MCF 10A (cell line): ENCODE data around the gene SNX24. TPM values are rescaled to one million over a fixed set of nuclear protein-coding genes. Genes with fewer than 3 reads are reported as not detected.
A peak's percentile ranks its signal among the peaks of the same experiment; 100 is the strongest.

Experiments used
- BruUV-seq: library from RNA; stranded (reverse); fragments of 400-500 nt; replicated peaks from 2 replicates; lab custom pipeline; 2021; lab: Mats Ljungman, UMichigan
- CTCF ChIA-PET: fragments of 300-600 bp; sonication (Branson Sonifier 250); formaldehyde crosslinking; extraction: SDS; loops from one replicate; lab custom pipeline; 2021; ENCODE audit warnings: antibody characterized with exemption, inconsistent platforms; lab: Yijun Ruan, JAX
- POLR2A ChIA-PET: fragments of 300-600, 350-650 bp; sonication (Branson Sonifier 250); formaldehyde crosslinking; extraction: SDS; loops from one replicate; lab custom pipeline; 2020; ENCODE audit warnings: antibody characterized with exemption, inconsistent platforms; lab: Yijun Ruan, JAX
- DNase-seq: peaks from one replicate; pipeline ENCODE4 v3.0.0-alpha.2; 2018; ENCODE audit not compliant: unreplicated experiment
- H3K27ac Mint-ChIP-seq: one replicate; pipeline ENCODE4 v1.8.0; 2022; ENCODE audit warnings: mild to moderate bottlenecking, low read depth, mixed read lengths; ENCODE audit not compliant: unreplicated experiment
- H3K27me3 Mint-ChIP-seq: one replicate; pipeline ENCODE4 v1.8.0; 2022; ENCODE audit warnings: mixed read lengths; ENCODE audit not compliant: insufficient read depth, unreplicated experiment
- H3K36me3 Mint-ChIP-seq: one replicate; pipeline ENCODE4 v1.8.0; 2022; ENCODE audit warnings: mild to moderate bottlenecking, moderate library complexity, mixed read lengths; ENCODE audit not compliant: insufficient read depth, unreplicated experiment
- H3K4me1 Mint-ChIP-seq: one replicate; pipeline ENCODE4 v1.8.0; 2022; ENCODE audit warnings: mixed read lengths; ENCODE audit not compliant: insufficient read depth, unreplicated experiment
- H3K4me3 Mint-ChIP-seq: one replicate; pipeline ENCODE4 v1.8.0; 2022; ENCODE audit warnings: mild to moderate bottlenecking, moderate library complexity, mixed read lengths; ENCODE audit not compliant: unreplicated experiment
- H3K9me3 Mint-ChIP-seq: one replicate; pipeline ENCODE4 v1.8.0; 2022; ENCODE audit warnings: mixed read lengths; ENCODE audit not compliant: unreplicated experiment
- CTCF ChIP-seq: fragments of 200-600 bp; IDR thresholded peaks from one replicate; pipeline ENCODE4 v1.8.0; 2022; ENCODE audit warnings: antibody characterized with exemption, mild to moderate bottlenecking; ENCODE audit not compliant: unreplicated experiment
- intact Hi-C: fragments of 100-400 bp; cut with micrococcal nuclease; formaldehyde crosslinking; loops from 2 replicates; pipeline ENCODE4 v1.14.1; 2022
- total RNA-seq: library from RNA; stranded (reverse); gene quantifications from 2 replicates; pipeline ENCODE4 v1.2.3, GENCODE V29; 2022

The SNX24 gene
- total RNA-seq, 1 experiment from 2014 or later, result 97.0 TPM

DNA sequence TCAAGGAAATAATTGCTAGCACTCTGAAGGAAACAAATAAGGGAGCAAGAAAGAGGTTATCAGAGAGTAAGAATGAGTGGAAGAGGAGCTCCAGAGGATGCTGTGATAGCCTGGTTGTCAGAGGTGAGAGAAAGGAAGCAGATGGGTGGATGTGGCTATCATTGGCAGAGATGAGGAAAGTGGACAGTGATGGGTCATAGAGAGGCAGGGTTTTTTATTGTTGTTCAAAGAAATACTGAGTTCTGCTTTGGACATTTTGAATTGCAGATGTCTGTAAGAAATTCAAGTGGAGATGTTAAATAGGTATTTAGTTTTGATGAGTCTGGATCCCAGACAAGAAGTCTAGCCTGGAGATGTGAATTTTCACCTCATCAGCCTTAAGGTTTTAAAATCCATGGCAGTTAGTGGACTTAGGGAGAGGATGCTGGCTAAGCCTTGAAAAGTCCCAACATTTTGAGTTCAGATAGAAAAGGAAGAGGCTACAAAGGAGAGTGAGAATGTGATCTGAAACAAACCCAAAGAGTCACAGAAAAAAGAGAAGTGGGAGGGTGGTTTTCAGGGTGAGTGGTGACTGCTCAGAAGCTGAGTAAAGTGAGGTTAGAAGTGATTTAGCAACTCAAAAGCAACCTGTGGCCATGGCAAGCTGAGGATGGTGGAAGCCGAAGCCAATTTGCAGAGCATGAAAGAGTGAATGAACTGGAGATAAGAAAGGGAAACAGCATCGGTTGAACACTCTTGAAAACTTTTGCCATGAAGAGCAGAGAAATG lies 140.7 kb downstream of the SNX24 start:
- intact Hi-C loops, result no loop called here
- no peaks in the 10 kb centered on the region for H3K4me1 Mint-ChIP-seq
- no peaks in the 10 kb centered on the region for H3K27me3 Mint-ChIP-seq
- H3K36me3 Mint-ChIP-seq, result peaks cover 15% of the 10 kb centered on the region
- no peak for DNase-seq
- CTCF ChIA-PET, result no interaction called here
- H3K27ac Mint-ChIP-seq, result no peak overlapping the region
- POLR2A ChIA-PET, result no interaction called here
- H3K9me3 Mint-ChIP-seq, result no peaks in the 10 kb centered on the region
- TF ChIP-seq CTCF, result no peak
- H3K4me3 Mint-ChIP-seq, result no peak overlapping the region
- BruUV-seq, result no TSS peak

GRCh38 chr5:122996091-122996490 lies 150.7 kb downstream of the SNX24 start:
- CTCF ChIA-PET, result interaction anchor here (0.5 to 1.1 kb wide), 4 partner anchors 10 to 321 kb away, joined by 3 to 6 read pairs (median 3); no protein-coding TSS in a partner anchor
- no TSS peak for BruUV-seq
- intact Hi-C loops, result no loop called here
- no peak overlapping the region for H3K27ac Mint-ChIP-seq
- no peak overlapping the region for H3K4me3 Mint-ChIP-seq
- no peaks in the 10 kb centered on the region for H3K4me1 Mint-ChIP-seq
- H3K36me3 Mint-ChIP-seq, result peaks cover 15% of the 10 kb centered on the region
- no peaks in the 10 kb centered on the region for H3K27me3 Mint-ChIP-seq
- POLR2A ChIA-PET, result interaction anchor here (0.6 kb wide), 2 partner anchors 292 to 885 kb away, joined by 3 read pairs; no protein-coding TSS in a partner anchor
- no peaks in the 10 kb centered on the region for H3K9me3 Mint-ChIP-seq
- TF ChIP-seq CTCF, result no peak
- DNase-seq, result no peak

DNA sequence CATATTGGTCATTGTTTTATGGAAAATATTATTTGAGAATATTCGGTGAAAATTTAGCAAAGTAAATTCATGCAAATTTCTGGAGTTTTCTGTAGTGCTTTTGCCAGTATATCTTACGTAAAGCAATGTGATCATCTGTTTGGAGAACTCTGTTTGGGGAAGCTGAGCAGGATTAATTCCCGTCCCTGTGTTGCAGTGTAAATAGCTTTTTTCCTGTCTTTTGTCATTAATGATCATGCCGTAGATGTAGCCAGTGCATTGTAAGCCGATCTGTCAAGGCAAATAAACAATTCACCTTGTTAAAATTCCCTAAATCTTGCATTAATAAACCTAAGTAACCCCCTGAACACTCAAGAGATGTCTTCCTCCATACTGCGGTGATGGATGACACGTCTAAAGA lies 151.9 kb downstream of the SNX24 start:
- TF ChIP-seq CTCF, result no peak
- no peak overlapping the region for H3K4me3 Mint-ChIP-seq
- H3K4me1 Mint-ChIP-seq, result no peaks in the 10 kb centered on the region
- BruUV-seq, result no TSS peak
- no peaks in the 10 kb centered on the region for H3K27me3 Mint-ChIP-seq
- ChIA-PET POLR2A (no interaction called here), CTCF (interaction anchor here (0.6 kb wide), 1 partner anchor 22 kb away, joined by 6 read pairs; no protein-coding TSS in a partner anchor)
- no peak for DNase-seq
- H3K9me3 Mint-ChIP-seq, result no peaks in the 10 kb centered on the region
- no peak overlapping the region for H3K27ac Mint-ChIP-seq
- intact Hi-C loops, result no loop called here
- peaks cover 11% of the 10 kb centered on the region for H3K36me3 Mint-ChIP-seq

- Mint-ChIP-seq H3K4me1 (no peaks in the 10 kb centered on the region), H3K4me3 (no peak overlapping the region), H3K27me3 (no peaks in the 10 kb centered on the region), H3K36me3 (peaks cover 17% of the 10 kb centered on the region), H3K27ac (no peak overlapping the region), H3K9me3 (no peaks in the 10 kb centered on the region)
- ChIA-PET CTCF (interaction anchor here (0.8 to 1.8 kb wide), 7 partner anchors 8 to 483 kb away, joined by 3 to 5 read pairs (median 3); no protein-coding TSS in a partner anchor), POLR2A (interaction anchor here (0.6 kb wide), 1 partner anchor 9 kb away, joined by 3 read pairs; no protein-coding TSS in a partner anchor)
- TF ChIP-seq CTCF, result peak; percentile 74
- DNase-seq, result peak; percentile 75
- no TSS peak for BruUV-seq
- intact Hi-C loops, result loop anchor here (1.0 to 5.0 kb wide), 4 partner anchors 103 to 484 kb away; partner anchors contain the start of gene SNX24
Measured at GRCh38 chr5:122999947-123000563, 154.6 kb downstream of the SNX24 start.
